ENCODE results near the gene NUP58.
A peak's percentile ranks its signal among the peaks of the same experiment; 100 is the strongest.

NUP58 gene, protein sequence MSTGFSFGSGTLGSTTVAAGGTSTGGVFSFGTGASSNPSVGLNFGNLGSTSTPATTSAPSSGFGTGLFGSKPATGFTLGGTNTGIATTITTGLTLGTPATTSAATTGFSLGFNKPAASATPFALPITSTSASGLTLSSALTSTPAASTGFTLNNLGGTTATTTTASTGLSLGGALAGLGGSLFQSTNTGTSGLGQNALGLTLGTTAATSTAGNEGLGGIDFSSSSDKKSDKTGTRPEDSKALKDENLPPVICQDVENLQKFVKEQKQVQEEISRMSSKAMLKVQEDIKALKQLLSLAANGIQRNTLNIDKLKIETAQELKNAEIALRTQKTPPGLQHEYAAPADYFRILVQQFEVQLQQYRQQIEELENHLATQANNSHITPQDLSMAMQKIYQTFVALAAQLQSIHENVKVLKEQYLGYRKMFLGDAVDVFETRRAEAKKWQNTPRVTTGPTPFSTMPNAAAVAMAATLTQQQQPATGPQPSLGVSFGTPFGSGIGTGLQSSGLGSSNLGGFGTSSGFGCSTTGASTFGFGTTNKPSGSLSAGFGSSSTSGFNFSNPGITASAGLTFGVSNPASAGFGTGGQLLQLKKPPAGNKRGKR

DNA sequence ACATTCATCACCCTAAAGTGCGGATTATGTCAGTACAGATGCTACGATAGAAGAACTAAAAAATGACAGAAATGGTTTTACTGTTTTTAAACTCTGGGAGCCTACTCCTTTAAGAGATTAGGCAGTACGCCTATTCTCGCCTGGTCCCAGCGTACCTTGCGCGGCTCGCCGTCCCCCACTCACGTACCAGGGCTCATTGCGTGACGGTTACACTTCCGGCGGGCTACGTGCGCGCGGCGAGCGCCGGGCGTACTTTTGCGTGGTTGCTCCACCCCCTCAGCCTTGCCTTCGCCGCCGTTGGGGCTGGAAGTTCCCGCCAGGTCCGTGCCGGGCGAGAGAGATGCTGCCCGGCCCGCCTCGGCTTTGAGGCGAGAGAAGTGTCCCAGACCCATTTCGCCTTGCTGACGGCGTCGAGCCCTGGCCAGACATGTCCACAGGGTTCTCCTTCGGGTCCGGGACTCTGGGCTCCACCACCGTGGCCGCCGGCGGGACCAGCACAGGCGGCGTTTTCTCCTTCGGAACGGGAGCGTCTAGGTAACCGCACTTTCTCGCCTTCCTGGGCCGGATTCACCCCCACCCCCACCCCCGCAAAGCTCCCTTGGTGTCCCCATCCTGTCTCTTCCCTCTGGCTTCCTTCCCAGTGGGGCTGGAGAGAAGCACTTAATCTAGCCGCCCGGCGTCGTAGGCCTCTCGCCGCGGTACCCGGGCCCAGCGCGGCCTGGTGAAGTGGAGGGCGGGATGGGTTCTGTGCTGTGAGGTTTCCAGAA lies at the start of gene NUP58:
Gene NUP58 (plus strand): TSS at position 279 of the 767 bp plus-strand sequence. CDS start 149 bp downstream, at position 428.
- DNase-seq (ENCODE audit: low read depth, low spot score): peak; percentile 99

DNA sequence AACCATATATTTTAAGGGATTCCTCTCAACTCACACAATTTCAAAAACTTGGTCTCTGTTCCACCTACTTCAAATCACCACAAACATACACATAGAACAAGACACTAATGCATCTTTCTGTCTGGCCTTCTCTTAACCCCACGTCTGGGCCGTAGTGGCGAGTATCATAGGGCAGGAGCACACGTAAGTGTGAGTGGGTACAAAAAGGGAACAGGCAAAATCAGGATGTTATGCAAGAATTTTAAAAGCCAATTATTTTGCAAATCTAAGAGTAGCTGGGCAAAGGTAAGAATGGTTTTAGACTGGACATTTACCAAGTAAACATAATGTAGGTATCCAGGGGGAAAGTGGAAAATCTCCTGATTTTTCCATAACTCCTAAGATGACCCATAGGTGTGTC lies 49.2 kb upstream of the NUP58 start:
- no peak for DNase-seq (ENCODE audit: low read depth, low spot score)

DNA sequence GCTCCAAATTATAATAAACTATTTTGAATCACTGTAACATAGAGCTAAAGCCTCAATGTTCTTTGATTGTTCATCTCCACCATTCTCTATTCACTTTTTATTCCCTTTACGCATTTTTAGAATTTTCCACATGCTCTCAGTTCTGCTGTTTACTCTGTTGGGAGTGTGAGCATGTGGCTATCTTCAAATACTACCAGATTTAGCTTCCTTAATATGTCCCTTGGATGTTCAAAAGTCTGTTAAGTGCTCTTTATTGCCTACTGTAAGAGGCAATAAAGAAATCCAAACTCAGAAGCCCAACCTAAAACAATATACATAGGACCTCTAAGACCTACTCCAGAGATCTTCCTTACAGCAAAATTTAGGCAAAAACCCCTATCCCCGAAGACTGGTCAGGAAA lies 48.7 kb upstream of the NUP58 start:
- no peak for DNase-seq (ENCODE audit: low read depth, low spot score)

DNA sequence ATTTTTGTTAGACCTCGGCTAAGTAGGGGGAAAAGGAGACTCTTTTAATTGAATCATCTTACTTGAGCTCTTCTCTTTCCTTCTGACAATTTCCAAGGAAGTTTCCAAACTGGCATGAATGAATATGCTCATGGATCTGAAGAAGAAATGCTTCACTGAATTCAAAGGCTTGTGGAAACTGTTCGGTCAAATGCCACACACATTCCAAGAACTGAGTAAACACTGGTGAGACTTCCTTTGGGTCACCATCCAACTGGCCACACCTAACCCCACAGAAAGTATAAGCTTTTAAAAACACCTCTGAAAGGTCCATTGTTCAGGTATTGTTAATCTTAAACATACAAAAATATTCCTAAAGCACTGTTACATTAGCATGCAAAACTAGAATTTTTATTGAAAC lies 47.7 kb upstream of the NUP58 start:
- peak; percentile 46 for DNase-seq (ENCODE audit: low read depth, low spot score)

DNA sequence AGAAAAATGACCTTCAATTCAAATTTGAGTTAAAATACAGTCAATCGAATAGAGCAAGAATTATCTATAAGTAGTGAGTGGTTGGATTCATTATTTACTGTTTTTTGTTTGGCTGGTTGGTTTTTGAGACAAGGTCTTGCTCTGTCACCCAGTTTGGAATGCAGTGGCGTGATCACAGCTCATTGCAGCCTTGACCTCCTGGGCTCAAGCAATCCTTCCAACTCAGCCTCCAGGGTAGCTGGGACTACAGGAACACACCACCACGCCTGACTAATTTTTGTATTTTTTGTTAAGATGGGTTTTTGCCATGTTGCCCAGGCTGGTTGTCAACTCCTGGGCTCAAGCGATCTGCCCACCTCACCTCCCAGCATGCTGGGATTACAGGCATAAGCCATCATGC lies 39.2 kb upstream of the NUP58 start:
- DNase-seq (ENCODE audit: low read depth, low spot score): no peak

DNA sequence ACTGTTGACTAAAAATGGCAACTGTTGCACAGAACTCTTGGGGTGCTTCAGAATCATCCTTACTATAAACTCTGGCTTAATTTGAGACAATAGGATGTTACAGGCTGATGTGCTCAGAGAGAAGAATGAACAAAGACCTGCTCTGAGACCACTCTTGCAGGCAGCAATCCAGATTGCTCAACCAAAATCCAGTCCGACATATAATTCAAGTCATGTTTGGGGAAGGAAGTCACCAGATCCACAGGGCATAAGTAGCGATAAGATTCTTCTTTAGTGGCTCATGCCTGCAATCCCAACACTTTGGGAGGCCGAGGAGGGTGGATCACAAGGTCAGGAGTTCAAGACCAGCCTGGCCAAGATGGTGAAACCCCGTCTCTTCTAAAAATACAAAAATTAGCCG lies 34.7 kb upstream of the NUP58 start:
- DNase-seq (ENCODE audit: low read depth, low spot score): no peak

DNA sequence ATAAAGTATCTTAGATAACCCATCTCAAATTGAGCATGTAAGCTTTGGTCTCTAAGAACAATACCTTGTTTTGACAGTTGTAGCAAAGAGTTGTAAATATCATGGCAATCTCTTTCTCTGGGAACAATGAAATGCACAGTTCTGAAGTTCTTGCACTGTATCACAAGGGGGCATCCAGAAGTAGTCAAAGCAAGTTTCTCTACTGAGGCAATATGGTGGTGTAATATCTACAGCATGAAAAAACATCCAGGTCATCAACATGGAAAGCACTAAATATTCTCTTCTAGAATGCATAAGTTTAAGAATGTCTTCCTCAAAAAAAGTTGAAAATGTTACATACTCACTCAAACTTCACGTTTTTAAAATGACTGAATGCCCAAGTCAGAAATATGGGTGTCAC lies 33.7 kb upstream of the NUP58 start:
- no peak for DNase-seq (ENCODE audit: low read depth, low spot score)

DNA sequence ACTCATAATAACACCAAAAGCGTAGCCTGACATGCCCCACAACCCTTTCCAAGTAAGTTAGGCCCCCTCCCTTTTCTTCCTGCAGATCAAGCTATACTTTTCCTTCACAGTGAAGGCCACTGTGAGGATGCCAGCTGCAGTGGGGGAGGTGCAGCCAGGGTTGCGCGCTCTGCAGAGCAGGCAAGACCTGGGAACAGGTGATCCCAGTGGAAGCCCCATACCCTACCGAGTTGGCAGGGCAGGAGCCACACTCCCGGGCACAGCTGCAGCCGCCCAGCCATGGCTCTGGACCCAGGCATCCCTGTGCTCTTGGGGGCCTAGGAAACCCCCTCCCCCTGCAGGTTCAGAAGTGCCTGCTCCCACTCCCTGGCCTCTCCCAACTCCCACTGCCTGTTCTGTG lies 32.9 kb upstream of the NUP58 start:
- no peak for DNase-seq (ENCODE audit: low read depth, low spot score)

DNA sequence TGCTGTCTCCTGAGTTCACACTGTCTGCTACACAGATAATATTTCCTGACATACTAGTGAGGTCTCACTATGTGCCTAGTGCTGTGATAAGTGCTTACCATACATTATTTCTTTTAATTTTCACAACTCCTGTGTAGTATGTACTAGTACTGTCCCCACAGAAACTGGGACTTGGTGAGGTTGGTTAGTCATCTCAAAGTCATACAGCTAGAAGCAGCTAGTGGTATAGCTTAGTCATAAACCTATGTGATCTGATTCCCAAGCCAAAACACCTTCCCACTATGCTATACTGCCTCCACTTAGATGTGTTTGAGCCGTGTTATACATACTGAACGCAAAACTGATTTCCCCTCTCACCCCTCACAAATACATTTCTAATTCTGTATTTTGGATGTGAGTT lies 24.7 kb upstream of the NUP58 start:
- DNase-seq (ENCODE audit: low read depth, low spot score): peak; percentile 7

DNA sequence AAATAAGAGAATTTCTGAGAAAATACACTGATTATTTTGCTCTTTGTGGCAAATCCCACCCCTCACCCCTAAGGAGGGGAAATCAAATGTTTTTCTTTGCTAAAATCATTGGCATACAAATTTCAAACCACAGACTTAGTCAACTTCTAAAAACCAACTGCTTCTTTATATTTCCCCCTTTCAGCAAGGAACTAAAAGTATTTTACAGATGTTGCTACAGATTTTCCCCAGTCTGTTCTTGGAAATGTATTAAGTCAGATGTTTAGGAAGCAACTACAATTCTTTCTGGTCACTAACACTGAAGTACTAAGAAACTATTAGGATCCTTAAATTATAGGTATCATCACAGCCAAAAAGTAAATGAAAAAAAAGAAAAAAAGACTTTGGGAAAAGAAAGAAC lies 21.0 kb upstream of the NUP58 start:
- no peak for DNase-seq (ENCODE audit: low read depth, low spot score)

DNA sequence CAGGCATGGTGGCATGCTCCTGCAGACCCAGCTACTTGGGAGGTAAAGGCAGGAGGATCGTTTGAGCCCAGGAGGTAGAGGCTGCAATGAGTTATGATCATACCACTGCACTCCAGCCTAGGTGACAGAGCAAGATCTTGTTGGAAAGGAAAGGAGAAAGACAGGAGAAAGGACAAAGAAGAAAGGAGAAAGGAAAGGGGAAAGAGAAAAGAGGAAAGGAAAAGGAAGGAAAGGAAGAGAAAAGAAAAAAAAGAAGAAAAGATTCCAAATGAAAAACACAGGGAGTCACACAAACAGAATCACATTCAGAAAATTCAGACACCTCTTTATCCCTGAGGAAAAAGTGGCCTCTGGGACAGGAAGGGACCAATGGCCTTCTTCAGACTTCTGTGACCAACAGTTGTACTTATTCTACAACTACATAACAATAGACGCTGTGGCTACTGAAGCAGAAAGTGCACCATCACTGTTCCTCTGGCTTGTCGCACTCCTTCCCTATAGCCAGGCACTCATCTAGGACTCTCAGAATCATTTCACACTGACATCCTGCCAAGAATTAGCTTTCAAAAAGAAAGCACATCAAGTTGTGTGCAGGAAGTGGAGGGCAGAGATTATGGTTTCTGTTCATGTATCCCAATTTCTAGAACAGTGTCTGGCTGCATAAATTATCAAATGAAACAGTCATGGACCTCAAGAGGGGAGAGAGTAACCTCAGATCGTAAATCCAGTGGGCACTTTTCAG lies 20.1 kb upstream of the NUP58 start:
- peak; percentile 13 for DNase-seq (ENCODE audit: low read depth, low spot score)

DNA sequence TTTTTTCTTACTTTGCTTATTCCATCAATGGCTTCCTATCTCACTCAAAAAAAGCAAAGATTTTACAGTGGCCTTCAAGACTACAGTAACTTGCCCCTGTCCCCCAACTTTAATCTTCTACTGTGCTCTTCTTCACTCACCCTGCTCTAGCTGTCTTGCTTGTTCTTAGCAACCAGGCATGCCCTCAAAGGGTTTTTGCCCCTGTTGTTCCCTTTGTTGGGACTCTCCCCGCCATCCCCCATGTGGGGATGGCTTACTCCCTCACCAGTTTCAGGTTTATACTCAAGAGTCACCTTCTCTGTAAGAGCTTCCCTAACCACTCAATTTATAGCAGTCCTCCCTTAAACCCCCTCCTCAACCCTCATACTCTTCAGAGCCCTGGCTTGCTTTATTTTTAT lies 19.5 kb upstream of the NUP58 start:
- no peak for DNase-seq (ENCODE audit: low read depth, low spot score)

DNA sequence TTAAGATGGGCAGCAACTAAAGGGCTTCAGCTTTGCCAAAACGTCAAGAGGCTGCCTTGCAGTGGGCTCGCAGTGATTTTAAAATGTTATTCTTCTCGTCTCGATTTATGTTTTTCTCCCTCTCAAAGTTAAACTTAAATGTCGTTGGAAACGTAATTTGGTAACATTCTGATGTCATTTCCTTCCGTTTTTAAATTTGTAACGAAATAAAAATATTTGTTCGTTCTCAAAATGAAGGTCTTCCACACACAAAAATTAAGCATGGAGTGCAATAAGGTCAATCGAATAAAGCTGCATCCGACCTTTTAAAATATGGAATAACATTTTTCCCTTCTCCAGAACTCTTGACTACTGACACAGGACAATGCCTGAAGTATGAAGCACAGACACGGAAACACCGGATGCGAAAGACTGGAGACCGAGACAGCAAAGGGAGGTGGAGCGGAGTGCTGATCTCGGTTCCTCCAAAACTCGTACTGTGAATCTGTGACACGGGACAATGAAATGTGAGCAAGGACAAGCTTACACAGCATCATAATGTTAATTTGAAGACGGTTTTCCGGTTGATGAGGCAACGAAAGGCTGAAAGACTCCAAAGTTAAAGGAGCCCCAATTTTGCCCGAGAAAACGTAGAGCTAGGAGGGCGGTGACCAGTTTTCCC lies 15.0 kb upstream of the NUP58 start:
- peak; percentile 60 for DNase-seq (ENCODE audit: low read depth, low spot score)

DNA sequence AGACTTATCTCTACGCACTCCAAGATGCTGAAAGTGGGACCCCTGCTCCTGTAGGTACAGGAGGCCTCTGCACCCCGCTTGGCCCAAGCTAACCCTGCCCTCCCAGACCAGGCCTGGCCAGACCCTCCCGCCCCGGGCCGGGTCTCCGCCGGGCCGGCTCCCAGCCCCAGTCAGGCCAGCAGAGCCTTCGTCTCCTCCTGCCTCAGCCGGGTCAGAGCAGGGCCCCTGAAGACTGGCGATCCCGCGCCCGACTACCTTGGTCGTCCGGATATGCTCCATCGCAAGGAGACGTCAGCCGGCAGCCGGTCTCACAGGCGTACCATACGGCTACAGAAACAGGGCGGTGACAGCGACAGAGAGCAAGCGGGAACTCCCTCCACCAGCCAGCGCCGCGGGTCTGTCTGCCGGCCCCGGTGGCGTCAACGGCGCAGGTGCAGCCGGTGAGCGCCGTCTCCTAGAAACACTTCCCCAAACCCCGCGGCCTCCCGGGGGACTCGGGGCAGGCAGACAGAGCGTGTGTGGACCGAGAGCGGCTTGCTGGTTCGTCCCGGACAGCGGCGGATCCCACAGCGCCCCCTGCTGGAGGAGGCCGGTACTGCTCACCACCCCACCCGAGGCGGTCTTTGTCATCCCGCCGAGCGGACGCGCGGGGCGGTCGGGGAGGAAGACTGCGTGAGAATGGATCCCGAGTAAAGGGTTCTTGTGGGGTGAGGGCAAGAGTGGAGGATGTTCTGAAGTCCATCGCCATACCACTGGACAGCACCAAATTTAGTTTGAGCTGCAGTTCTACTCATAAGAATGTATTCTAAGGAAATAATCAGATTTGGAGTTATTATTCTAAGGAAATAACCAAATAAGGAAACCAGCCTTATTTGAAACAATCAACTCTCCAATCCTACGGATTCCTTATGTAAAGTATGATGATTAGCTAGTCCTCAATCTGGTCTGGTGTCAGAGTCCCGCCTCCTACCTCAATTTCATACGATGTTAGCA lies 14.2 kb upstream of the NUP58 start, which contains the start of gene MTMR6:
Gene MTMR6 (minus strand): TSS at position 520 of the 993 bp plus-strand sequence. CDS start 241 bp downstream, at position 279.
- peak; percentile 95 for DNase-seq (ENCODE audit: low read depth, low spot score)

DNA sequence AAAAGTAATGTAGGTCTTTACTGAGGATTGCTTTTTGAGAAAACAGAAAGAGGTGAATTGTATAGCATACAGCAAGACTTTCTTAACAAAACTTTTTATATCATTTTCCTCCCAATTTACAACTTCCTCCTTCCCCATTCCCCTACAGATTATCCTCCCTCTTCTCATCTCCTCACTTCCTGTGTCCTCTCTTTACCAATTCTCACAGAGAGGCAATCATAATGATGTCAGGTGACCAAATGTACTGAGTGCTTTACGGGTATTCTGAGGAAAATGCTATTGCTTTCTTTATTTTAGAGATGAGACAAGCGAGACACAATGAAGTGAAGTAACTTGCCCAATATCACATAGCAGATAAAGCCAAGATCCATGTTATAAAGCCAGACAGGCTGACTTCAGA lies 12.5 kb upstream of the NUP58 start:
- DNase-seq (ENCODE audit: low read depth, low spot score): no peak

DNA sequence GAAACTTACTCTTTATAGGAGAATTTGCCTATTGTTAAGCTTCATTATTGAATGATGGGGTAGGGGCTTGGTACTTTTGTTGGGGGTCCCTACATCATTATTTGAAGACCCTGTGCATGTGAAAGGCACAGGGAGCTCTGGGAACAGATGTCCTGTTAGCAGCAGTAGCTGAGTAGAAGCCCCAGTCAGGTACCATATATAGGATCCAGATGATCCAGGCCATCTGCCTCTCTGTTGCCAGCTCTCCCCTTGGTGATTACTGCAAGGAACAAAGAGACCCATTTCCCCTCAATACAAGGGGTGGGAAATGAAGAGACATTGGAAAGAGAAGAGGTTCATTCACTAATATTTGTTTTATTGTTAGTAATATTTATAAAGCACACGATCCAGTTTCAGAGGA lies 9.7 kb upstream of the NUP58 start:
- no peak for DNase-seq (ENCODE audit: low read depth, low spot score)

DNA sequence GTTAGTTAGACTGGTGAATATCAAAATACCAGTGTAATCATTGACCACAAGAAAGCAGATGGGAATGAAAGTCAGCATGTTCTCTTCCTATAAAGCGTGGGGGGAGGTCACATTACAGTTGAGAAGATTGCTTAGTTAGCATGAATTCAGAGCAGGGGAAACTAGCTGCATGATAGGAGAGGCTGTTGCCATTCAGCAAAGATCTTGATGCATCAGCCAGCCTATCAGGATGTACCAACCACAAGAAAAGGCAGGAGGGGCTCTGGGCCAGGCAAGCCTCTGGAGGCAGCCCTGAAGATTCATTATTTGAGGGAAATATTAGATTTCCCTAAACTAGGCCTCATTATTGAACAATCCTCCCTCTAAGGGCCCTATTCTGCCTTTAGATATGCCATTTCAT lies 9.1 kb upstream of the NUP58 start:
- peak; percentile 4 for DNase-seq (ENCODE audit: low read depth, low spot score)

DNA sequence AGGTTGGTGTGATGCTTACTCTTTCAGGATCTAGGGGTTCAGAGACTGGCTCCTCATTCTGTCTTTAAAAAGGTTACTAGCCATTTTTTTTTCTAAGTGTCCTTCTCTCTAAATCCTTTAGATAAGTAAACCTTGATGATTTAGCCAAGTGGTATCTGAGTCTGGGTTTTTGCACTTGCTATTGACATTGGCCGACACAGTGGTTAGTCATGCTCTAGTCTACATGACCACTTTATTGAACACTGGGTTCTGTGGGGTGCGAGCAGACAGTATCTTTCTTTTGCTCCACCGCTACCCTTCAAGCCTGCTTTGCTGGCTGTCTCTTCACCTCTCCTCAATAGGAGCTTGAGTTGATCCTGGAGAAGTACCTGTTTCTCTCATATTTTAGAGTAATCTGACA lies 6.2 kb upstream of the NUP58 start:
- peak; percentile 28 for DNase-seq (ENCODE audit: low read depth, low spot score)

DNA sequence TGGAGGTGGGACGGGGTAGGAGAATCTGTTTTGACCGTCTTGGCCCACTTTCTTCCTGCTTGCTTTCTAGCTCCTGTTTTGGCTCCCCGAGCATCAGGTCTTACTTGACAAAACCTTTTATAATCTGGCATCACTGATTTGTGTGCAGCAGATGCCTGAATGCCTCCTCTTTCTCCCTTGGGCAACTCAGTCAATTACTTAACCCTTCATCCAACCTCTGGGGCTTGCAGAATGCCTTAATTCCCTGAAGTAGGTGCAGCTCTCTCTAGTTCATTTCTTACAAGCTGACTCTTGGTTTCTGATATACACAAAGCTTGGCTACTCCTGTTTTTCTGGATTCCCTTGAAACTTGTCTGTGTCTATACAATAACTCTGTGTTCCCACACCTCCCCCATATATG lies 5.7 kb upstream of the NUP58 start:
- DNase-seq (ENCODE audit: low read depth, low spot score): no peak

DNA sequence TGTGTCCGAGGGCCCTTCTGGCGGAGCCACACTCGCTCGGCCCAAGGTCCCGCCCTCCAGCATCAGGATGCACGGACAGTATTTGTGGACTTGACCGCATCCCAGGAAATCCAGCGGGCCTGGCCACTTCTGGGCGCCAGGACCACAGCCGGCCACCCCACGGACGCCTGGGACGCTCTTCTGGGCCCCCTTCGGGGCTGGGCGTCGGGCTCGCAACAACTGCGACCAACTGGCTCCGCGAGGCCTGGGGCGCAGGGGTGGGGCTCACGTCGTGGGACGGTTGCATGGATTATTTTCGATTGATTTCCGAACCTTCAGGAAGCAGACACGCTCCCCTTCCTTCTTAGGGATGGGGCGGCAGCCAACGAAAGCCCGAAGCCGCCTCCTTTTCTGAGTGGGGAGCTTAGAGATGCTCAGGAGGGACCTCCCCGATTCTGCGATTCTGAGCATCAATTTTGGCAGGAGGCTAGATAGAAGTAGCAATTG lies 521 bp upstream of the NUP58 start:
- no peak for DNase-seq (ENCODE audit: low read depth, low spot score)

Data from astrocyte of the hippocampus (primary cell).